Fibroblast of the aortic adventitia (primary cell): ENCODE data around the gene SLCO4A1. TPM values are rescaled to one million over a fixed set of nuclear protein-coding genes. Genes with fewer than 3 reads are reported as not detected.
"Not testable (repeated sequence)": the region's sequence is repeated elsewhere in the genome, so short reads cannot be mapped to it uniquely, and the experiment has no call there.

Source experiments
- DNase-seq: peaks from one replicate; pipeline ENCODE4 v3.0.0-alpha.2; 2010; ENCODE audit warnings: low read depth
- H3K4me3 ChIP-seq: 2 replicates; pipeline ENCODE4 v1.5.1; 2011; ENCODE audit warnings: low read depth, mild to moderate bottlenecking, control low read depth, low read length, moderate library complexity
- CTCF ChIP-seq: IDR thresholded peaks from 2 replicates; pipeline ENCODE4 v1.5.1; 2011; ENCODE audit warnings: mild to moderate bottlenecking, low read length, control low read depth, inconsistent platforms; ENCODE audit not compliant: insufficient read depth
- total RNA-seq: library from RNA; depleted of rRNA; stranded (reverse); fragments of >200 nt; gene quantifications from 2 replicates; pipeline ENCODE4 v1.2.3, GENCODE V29; 2012; ENCODE audit warnings: low replicate concordance

SLCO4A1 gene
- total RNA-seq, 1 donor: 0.72 TPM

GRCh38 chr20:62622877-62623487 is 19.3 kb upstream of the SLCO4A1 start:
- H3K4me3 ChIP-seq: no peak overlapping the region
- no peak for TF ChIP-seq CTCF
- DNase-seq: no peak

- peak overlapping the region; percentile 18 for H3K4me3 ChIP-seq
- DNase-seq: peak; percentile 87
- TF ChIP-seq CTCF: peak; percentile 38
Observed at GRCh38 chr20:62623488-62624324, 18.6 kb upstream of the SLCO4A1 start.

GRCh38 chr20:62624325-62624690 is 18.0 kb upstream of the SLCO4A1 start:
- no peak for TF ChIP-seq CTCF
- no peak for DNase-seq
- no peak overlapping the region for H3K4me3 ChIP-seq

- H3K4me3 ChIP-seq: no peak overlapping the region
- TF ChIP-seq CTCF: no peak
- no peak for DNase-seq
Observed at GRCh38 chr20:62624719-62625453, 17.4 kb upstream of the SLCO4A1 start.

GRCh38 chr20:62625516-62625915 is 16.8 kb upstream of the SLCO4A1 start:
- no peak for DNase-seq
- TF ChIP-seq CTCF: no peak

GRCh38 chr20:62625921-62626547 is 16.3 kb upstream of the SLCO4A1 start:
- DNase-seq: no peak
- no peak for TF ChIP-seq CTCF
- no peak overlapping the region for H3K4me3 ChIP-seq

More at GRCh38 chr20:62625516-62625915, 16.8 kb upstream of the SLCO4A1 start:
- H3K4me3 ChIP-seq: no peak overlapping the region

- DNase-seq, H3K4me3 ChIP-seq: not testable (repeated sequence)
Observed at GRCh38 chr20:62627425-62627824, 14.9 kb upstream of the SLCO4A1 start.
